ENCODE results near the gene PHKB.
"Not testable (repeated sequence)": the region's sequence is repeated elsewhere in the genome, so short reads cannot be mapped to it uniquely, and the experiment has no call there.

Gene PHKB

GRCh38 chr16:47627721-47628120 lies 166.6 kb downstream of the PHKB start:
- DNase-seq: no peak

GRCh38 chr16:47631131-47631530 lies 170.0 kb downstream of the PHKB start:
- no peak for DNase-seq

GRCh38 chr16:47634126-47634525 lies 173.0 kb downstream of the PHKB start:
- no peak for DNase-seq

- no peak for DNase-seq
Observed at GRCh38 chr16:47634727-47635126, 173.6 kb downstream of the PHKB start.

- no peak for DNase-seq
Observed at GRCh38 chr16:47636501-47637099, 175.5 kb downstream of the PHKB start.

GRCh38 chr16:47638175-47638574 lies 177.0 kb downstream of the PHKB start:
- no peak for DNase-seq

GRCh38 chr16:47640661-47641060 lies 179.5 kb downstream of the PHKB start:
- no peak for DNase-seq

GRCh38 chr16:47643323-47644000 lies 182.3 kb downstream of the PHKB start:
- DNase-seq: no peak

- DNase-seq: no peak
Observed at GRCh38 chr16:47644166-47644565, 183.0 kb downstream of the PHKB start.

- no peak for DNase-seq
Observed at GRCh38 chr16:47644661-47645060, 183.5 kb downstream of the PHKB start.

GRCh38 chr16:47646914-47647313 lies 185.8 kb downstream of the PHKB start:
- DNase-seq: no peak

GRCh38 chr16:47657032-47657431 lies 195.9 kb downstream of the PHKB start:
- DNase-seq: no peak

- no peak for DNase-seq
Observed at GRCh38 chr16:47657977-47658376, 196.8 kb downstream of the PHKB start.

GRCh38 chr16:47660540-47660939 lies 199.4 kb downstream of the PHKB start:
- DNase-seq: no peak

GRCh38 chr16:47664653-47665325 lies 203.7 kb downstream of the PHKB start:
- DNase-seq: no peak

GRCh38 chr16:47666434-47666833 lies 205.3 kb downstream of the PHKB start:
- no peak for DNase-seq

- no peak for DNase-seq
Observed at GRCh38 chr16:47667956-47668355, 206.8 kb downstream of the PHKB start.

- no peak for DNase-seq
Observed at GRCh38 chr16:47672475-47672874, 211.3 kb downstream of the PHKB start.

GRCh38 chr16:47676635-47677177 lies 215.6 kb downstream of the PHKB start:
- DNase-seq: no peak

- not testable (repeated sequence) for DNase-seq
Observed at GRCh38 chr16:47681571-47681970, 220.4 kb downstream of the PHKB start.

GRCh38 chr16:47687694-47688093 lies 226.6 kb downstream of the PHKB start:
- DNase-seq: no peak

GRCh38 chr16:47693226-47693625 lies 232.1 kb downstream of the PHKB start:
- no peak for DNase-seq

- no peak for DNase-seq
Observed at GRCh38 chr16:47694543-47694942, 233.4 kb downstream of the PHKB start.

GRCh38 chr16:47695756-47696155 lies 234.6 kb downstream of the PHKB start:
- DNase-seq: no peak
